NCI-H146 (cell line): ENCODE measurements around the gene AOC3.
A peak's percentile ranks its signal among the peaks of the same experiment; 100 is the strongest.

Source experiments
- DNase-seq: peaks from one replicate; lab custom pipeline; 2025; lab: John Stamatoyannopoulos, UW

The AOC3 gene

DNA sequence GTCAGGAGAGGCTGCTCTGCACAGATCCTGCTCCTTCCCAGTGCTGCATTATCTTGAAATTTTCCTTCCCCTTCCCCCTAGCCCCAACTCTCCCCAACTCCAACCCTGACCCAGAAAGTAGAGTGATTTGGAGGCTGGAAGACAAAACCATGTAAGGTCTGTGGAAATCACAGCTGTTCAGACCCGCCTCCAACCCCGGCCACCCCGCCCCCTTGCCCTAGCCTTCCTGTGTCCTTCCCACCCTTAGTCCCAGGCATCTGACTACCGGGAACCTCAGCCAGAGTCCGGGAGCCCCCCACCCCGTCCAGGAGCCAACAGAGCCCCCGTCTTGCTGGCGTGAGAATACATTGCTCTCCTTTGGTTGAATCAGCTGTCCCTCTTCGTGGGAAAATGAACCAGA is at the start of gene AOC3:
AOC3 (plus strand) TSS at position 246 of the 400 bp plus-strand sequence; CDS start at position 391, 145 bp downstream.
- no peak for DNase-seq

DNA sequence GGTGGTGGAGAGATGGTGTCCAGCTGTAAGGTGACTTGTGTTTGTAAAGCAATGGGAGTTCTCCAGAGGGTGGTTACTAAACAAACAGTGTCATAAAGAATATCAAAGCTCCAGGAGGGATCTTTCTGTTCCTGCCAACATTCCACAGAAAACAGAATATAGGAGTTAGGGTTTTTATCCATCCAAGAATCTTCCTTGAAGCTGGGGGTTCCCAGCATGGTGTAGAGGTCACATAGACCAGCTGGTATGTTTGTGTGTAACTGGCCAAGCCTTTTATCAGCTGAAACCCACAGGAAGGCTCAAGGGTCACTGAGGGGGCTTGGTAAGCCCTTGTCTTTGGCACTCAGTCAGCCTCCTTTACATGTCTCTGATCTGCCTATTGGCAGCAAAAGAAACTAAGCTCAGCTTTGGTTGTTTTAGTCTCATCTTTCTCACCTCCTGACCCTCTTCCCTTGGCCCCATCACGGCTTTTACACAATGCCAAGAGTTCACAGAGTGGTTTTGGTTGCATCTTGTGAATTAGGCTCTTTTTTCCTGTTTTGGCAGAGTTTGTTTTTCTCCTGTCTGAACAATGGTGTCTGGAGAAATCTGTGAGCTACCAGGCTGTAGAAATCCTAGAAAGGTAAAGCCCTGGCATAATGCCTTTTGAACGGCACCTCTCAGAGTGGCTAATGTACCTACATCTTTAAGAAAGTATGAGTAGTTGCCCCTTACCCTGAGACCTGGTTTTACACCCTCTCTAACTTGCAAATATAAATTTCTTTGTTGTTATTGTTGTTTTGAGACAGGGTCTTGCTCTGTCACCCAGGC is 47.7 kb upstream of the AOC3 start:
- peak; percentile 81 for DNase-seq

GRCh38 chr17:42804918-42805367 is 46.1 kb upstream of the AOC3 start:
- peak; percentile 75 for DNase-seq

GRCh38 chr17:42806249-42806648 is 44.8 kb upstream of the AOC3 start:
- no peak for DNase-seq

DNA sequence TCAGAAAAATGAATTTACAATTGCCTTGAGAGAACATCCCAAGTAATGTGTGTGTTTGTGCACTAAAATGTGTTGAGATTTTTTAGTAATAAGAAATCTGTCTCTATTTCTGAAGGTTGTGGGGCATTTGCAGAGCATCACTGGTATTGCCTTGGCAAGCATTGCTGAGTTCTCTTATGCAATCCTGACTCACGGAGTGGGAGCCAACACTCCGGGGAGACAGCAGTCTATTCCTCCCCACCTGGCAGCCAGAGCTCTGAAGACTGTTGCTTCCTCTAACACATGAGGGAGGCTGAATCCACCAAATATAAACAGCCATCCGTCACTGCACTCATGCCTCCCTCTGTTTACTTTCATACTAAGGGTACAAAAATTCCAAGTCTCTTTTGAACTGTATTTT is 41.7 kb upstream of the AOC3 start:
- no peak for DNase-seq

GRCh38 chr17:42814633-42815399 is 36.2 kb upstream of the AOC3 start:
- no peak for DNase-seq

- DNase-seq, result no peak
Measured at GRCh38 chr17:42817866-42818265, 33.1 kb upstream of the AOC3 start.

DNA sequence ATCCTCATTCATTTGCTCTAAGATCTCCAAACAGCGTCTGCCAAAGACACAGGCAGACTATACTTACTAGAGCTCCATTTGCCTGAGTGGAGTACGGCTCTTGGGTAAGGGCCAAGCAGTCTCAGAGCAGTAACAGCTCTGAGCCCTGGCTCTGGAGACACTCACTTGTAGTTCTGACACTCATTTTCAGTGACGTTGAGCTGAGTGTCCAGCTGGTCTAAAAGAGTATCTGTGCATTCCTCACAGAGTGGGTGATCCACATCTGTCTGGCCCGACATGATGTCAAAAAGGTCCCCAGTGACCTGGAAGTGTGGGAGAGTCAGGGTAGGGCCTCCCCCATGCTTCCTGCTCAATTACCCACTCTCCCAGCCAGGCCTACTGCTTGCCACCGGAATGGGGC is 32.6 kb upstream of the AOC3 start:
- no peak for DNase-seq

GRCh38 chr17:42819939-42820535 is 31.0 kb upstream of the AOC3 start:
- peak; percentile 74 for DNase-seq

- DNase-seq, result no peak
Measured at GRCh38 chr17:42821176-42821575, 29.8 kb upstream of the AOC3 start.

GRCh38 chr17:42827472-42827871 is 23.5 kb upstream of the AOC3 start:
- no peak for DNase-seq

GRCh38 chr17:42830971-42831370 is 20.0 kb upstream of the AOC3 start:
- no peak for DNase-seq

DNA sequence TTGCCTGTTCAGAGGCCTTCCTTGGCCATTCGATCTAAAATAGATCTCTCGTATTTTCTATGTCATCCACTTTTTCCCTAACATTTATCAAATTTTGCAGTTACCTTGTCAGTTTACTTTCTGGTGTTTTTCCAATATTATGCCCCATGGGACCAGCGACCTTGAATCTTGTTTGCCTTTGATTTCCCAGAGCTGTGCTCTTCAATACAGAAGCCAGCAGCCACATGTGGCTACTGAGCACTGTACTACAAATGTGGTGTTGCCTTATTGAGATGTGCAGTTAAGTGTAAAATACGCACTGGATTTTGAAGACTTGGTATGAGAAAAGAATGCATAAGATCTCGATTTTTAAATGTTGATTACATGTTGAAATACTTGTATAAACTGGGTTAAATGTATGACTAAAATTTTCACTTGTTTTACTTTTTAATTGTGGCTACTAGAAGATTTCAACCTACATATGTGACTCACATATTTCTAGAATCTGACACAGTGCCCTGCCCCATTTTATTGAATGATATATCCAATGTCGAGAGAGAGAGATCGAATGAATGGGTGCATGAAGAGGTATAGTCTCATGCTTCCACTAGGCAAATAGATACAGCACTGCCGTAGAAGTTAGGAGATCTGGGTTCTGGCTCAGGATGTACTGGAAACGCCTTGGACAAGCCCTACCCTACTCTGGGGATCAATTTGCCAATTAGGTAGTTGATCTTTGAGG is 18.6 kb upstream of the AOC3 start:
- DNase-seq, result peak; percentile 43

DNA sequence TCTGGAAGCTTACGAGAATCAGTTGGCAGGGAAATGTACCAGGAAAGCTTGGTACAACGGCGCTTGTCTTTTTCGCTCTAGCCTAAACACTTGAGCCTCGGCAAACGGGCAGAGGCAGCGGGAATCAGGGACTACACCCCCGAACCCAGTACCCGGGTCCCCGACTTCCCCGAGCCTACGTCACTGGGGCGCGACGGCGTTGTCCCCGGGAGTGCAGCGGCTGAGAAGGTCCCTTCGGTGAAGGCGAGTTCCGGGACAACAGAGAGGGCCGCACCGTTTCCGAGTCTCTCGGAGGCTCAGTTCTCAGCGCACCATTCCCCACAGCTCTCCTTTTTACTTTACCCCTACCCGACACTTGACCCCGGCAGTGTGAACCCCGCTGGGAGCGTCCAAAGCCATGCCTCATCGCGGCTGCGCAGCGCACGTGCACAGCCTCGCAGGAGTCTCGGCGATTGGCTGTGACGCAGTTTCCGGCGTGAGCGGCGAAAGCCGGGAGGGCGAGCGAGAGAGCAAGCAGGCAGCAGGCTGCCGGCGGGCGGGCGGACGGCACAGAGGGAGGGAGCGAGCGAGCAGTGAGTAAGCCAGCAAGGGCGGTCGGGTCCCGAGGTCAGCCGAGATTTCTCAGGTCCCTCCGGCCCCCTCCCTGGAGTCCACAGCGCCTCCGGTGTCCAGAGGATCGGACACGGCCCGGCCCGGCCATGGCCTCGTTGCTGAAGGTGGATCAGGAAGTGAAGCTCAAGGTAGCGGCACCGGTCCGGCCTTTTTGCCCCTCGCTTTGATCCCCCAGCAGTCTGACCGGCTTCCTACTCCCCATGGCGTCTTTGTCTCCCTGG is 17.8 kb upstream of the AOC3 start, which contains the start of gene PSME3:
PSME3 (plus strand) TSS at position 464 of the 833 bp plus-strand sequence; CDS start at position 699, 235 bp downstream.
- DNase-seq, result peak; percentile 88

GRCh38 chr17:42833767-42834422 is 17.1 kb upstream of the AOC3 start:
- peak; percentile 71 for DNase-seq

- DNase-seq, result no peak
Measured at GRCh38 chr17:42835732-42836131, 15.3 kb upstream of the AOC3 start.

DNA sequence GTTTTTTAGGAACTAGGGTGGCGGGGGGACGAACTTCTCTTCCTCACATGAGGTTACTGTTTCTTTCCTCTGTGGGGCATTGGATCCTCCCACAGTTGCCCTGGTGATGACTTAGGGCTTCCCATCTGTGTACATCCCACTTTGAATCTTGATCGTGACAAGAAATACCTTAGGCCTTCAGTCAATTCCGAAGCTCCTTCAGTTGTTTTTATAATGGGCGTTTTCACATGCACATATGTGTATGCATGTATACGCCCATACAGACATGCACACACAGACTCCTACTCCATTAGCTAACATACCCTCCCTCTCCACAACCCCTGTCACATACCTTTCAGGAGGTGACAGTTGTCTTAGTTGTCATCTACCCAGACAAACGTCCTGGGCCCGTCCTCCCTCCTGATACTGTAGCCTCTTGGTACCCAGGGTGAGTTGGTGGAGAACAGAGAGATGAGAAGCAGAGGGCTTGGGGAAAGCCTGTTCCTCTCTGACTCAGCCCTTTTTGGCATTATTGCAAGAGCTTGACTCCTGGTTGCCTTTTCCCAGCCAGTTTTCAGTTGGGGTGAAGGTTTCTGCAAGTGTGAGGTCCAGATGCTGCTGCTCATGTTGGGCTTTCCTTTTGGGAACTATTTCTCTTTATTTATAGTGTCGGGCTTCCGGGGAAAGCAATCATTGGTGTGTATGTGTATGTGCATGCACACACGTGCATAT is 8.9 kb upstream of the AOC3 start:
- DNase-seq, result no peak

DNA sequence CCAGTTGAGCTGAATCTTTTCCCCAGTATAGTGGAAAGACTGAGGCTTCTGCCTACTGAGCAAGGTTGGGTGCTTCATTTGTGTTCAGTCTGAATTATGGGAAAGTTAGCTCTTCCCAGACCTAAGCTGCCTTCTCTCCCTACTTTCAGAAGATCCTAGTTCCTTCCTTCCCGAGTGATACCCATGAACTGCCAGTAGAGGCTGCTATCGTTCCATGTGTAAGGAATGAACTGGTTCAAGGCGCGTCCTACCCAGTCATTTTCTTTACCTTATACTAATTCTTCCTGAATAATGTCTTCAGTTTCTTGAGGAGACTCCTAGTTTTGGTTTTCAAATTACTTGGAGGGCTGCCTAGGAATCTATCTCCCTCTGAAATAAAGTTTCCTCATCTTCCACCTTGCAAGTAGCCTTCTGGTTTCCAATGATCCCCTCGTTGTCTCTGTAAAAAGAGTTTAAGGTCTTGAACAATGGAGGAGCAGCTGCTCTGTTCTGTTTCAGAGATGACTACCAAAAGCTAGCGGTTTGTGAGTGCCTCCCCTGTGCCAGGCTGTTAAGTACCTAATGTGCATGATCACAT is 7.6 kb upstream of the AOC3 start:
- peak; percentile 43 for DNase-seq

GRCh38 chr17:42844271-42844670 is 6.7 kb upstream of the AOC3 start, which contains the start of gene AOC2:
TSS of gene AOC2 (plus strand) at chr17:42844580. CDS start at chr17:42844627, 47 bp downstream.
- DNase-seq, result no peak
